Tibial nerve (tissue), 4 donors: ENCODE results near the gene APOA1. TPM values are rescaled to one million over a fixed set of nuclear protein-coding genes. Genes with fewer than 3 reads are reported as not detected.

Source experiments
- DNase-seq, 2 donors: peaks; one replicate each; pipeline ENCODE4 v3.0.0-alpha.2; 2019; ENCODE audit warnings: low spot score in 2 of 2
- H3K27ac ChIP-seq, 4 donors: fragments of 200-600 bp; sonication (generic) in 3 of 4; one replicate each; pipeline ENCODE4 v1.5.1; 2017 to 2019; ENCODE audit warnings: mild to moderate bottlenecking in 1 of 4
- H3K27me3 ChIP-seq, 2 donors: fragments of 200-600 bp; sonication (generic) in 1 of 2; one replicate each; pipeline versions ENCODE4 v1.5.1 to v1.6.0; 2017 to 2019
- H3K36me3 ChIP-seq, 3 donors: fragments of 200-600 bp; sonication (generic); one replicate each; pipeline ENCODE4 v1.5.1; 2018 to 2019
- H3K4me1 ChIP-seq, 4 donors: fragments of 200-600 bp; sonication (generic) in 3 of 4; one replicate each; pipeline ENCODE4 v1.5.1; 2017 to 2019
- H3K4me3 ChIP-seq, 4 donors: fragments of 200-600 bp; sonication (generic) in 3 of 4; one replicate each; pipeline ENCODE4 v1.5.1; 2017 to 2019; ENCODE audit warnings: mild to moderate bottlenecking in 1 of 4, moderate library complexity in 1 of 4
- H3K9me3 ChIP-seq, 4 donors: fragments of 200-600 bp; sonication (generic) in 3 of 4; one replicate each; pipeline ENCODE4 v1.5.1; 2017 to 2019
- EP300 ChIP-seq, 2 donors: sonication (generic); formaldehyde crosslinking; IDR thresholded peaks; one replicate each; pipeline ENCODE4 v1.6.1; 2017; ENCODE audit warnings: antibody characterized with exemption in 2 of 2, mild to moderate bottlenecking in 1 of 2
- POLR2A ChIP-seq, 2 donors: fragments of 450-650 bp; IDR thresholded peaks; one replicate each; pipeline ENCODE4 v1.6.1; 2017; ENCODE audit warnings: antibody characterized with exemption in 2 of 2, mild to moderate bottlenecking in 2 of 2, moderate library complexity in 2 of 2
- WGBS, 2 donors: methylation state at CpG; one replicate each; pipeline ENCODE4 v1.1.5; 2018; 5-methylcytosine and 5-hydroxymethylcytosine counted together
- total RNA-seq, 4 donors: library from RNA; depleted of rRNA; stranded (reverse); fragments of >200 nt; gene quantifications; one replicate each; pipeline ENCODE4 v1.1.0, GENCODE V29; 2016
- TF ChIP-seq, protein P1 (sequence below), 5 experiments: fragments of 200-600 bp in 3 of 5; fragments of 450-650 bp in 2 of 5; sonication (generic) in 3 of 5; IDR thresholded peaks; one replicate each; pipeline ENCODE4 v1.5.1; 2016 to 2019; ENCODE audit warnings: antibody characterized with exemption in 5 of 5, mild to moderate bottlenecking in 3 of 5, moderate library complexity in 2 of 5

APOA1 gene
- total RNA-seq, 4 donors from 2014 or later = 4.1 to 8.4 (median 6.5) TPM

GRCh38 chr11:116832350-116833290 is 4.8 kb downstream of the APOA1 start:
- no peaks in the 10 kb centered on the region for H3K9me3 ChIP-seq
- 78 to 82% methylated on average over 12 to 13 of the region's 13 CpGs for WGBS, 2 donors
- H3K27ac ChIP-seq = no peak overlapping the region
- no peak for DNase-seq
- TF ChIP-seq POLR2A (IDR thresholded peaks at IDR 0.05) (no peak), EP300 (IDR thresholded peaks at IDR 0.05) (no peak)
- TF ChIP-seq, protein P1, sequence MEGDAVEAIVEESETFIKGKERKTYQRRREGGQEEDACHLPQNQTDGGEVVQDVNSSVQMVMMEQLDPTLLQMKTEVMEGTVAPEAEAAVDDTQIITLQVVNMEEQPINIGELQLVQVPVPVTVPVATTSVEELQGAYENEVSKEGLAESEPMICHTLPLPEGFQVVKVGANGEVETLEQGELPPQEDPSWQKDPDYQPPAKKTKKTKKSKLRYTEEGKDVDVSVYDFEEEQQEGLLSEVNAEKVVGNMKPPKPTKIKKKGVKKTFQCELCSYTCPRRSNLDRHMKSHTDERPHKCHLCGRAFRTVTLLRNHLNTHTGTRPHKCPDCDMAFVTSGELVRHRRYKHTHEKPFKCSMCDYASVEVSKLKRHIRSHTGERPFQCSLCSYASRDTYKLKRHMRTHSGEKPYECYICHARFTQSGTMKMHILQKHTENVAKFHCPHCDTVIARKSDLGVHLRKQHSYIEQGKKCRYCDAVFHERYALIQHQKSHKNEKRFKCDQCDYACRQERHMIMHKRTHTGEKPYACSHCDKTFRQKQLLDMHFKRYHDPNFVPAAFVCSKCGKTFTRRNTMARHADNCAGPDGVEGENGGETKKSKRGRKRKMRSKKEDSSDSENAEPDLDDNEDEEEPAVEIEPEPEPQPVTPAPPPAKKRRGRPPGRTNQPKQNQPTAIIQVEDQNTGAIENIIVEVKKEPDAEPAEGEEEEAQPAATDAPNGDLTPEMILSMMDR (IDR thresholded peaks at IDR 0.05) = no peak
- no peaks in the 10 kb centered on the region for H3K36me3 ChIP-seq
- H3K4me1 ChIP-seq = peaks cover 0 to 28% (median 14%) of the 10 kb centered on the region in 4 donors
- no peaks in the 10 kb centered on the region for H3K27me3 ChIP-seq
- H3K4me3 ChIP-seq = no peak overlapping the region

DNA sequence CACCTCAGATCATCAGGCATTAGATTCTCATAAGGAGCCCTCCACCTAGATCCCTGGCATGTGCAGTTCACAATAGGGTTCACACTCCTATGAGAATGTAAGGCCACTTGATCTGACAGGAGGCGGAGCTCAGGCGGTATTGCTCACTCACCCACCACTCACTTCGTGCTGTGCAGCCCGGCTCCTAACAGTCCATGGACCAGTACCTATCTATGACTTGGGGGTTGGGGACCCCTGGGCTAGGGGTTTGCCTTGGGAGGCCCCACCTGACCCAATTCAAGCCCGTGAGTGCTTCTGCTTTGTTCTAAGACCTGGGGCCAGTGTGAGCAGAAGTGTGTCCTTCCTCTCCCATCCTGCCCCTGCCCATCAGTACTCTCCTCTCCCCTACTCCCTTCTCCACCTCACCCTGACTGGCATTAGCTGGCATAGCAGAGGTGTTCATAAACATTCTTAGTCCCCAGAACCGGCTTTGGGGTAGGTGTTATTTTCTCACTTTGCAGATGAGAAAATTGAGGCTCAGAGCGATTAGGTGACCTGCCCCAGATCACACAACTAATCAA is 5.6 kb downstream of the APOA1 start:
- Histone ChIP-seq H3K4me3 (no peak overlapping the region), H3K27me3 (no peaks in the 10 kb centered on the region), H3K9me3 (no peaks in the 10 kb centered on the region), H3K36me3 (no peaks in the 10 kb centered on the region), H3K27ac (no peak overlapping the region), H3K4me1 (peaks cover 0 to 20% (median 13%) of the 10 kb centered on the region in 4 donors)
- no peak for TF ChIP-seq EP300 (IDR thresholded peaks at IDR 0.05)
- TF ChIP-seq POLR2A (IDR thresholded peaks at IDR 0.05) = no peak
- TF ChIP-seq, protein P1 (IDR thresholded peaks at IDR 0.05) = no peak
- WGBS, 2 donors = 94 to 97% methylated on average over 7 of the region's 7 CpGs
- no peak for DNase-seq

GRCh38 chr11:116830184-116830912 is 7.1 kb downstream of the APOA1 start:
- WGBS, 2 donors = 91 to 95% methylated on average over 14 to 16 of the region's 17 CpGs
- Histone ChIP-seq H3K27me3 (no peaks in the 10 kb centered on the region), H3K36me3 (no peaks in the 10 kb centered on the region), H3K4me1 (peaks cover 0 to 8% (median 5%) of the 10 kb centered on the region in 4 donors), H3K9me3 (no peaks in the 10 kb centered on the region), H3K27ac (peak overlapping the region in 1 of 4 donors; percentile 26), H3K4me3 (no peak overlapping the region)
- no peak for DNase-seq
- TF ChIP-seq EP300 (IDR thresholded peaks at IDR 0.05) (no peak), POLR2A (IDR thresholded peaks at IDR 0.05) (no peak)
- TF ChIP-seq, protein P1 (IDR thresholded peaks at IDR 0.05) = no peak

DNA sequence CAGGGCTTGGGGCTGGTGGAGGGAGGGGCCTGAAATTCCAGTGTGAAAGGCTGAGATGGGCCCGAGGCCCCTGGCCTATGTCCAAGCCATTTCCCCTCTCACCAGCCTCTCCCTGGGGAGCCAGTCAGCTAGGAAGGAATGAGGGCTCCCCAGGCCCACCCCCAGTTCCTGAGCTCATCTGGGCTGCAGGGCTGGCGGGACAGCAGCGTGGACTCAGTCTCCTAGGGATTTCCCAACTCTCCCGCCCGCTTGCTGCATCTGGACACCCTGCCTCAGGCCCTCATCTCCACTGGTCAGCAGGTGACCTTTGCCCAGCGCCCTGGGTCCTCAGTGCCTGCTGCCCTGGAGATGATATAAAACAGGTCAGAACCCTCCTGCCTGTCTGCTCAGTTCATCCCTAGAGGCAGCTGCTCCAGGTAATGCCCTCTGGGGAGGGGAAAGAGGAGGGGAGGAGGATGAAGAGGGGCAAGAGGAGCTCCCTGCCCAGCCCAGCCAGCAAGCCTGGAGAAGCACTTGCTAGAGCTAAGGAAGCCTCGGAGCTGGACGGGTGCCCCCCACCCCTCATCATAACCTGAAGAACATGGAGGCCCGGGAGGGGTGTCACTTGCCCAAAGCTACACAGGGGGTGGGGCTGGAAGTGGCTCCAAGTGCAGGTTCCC is 7.8 kb downstream of the APOA1 start, which contains the start of gene APOC3:
APOC3 (plus strand) TSS at position 383 of the 659 bp plus-strand sequence. CDS start 676 bp downstream, outside the sequence.
- Histone ChIP-seq H3K36me3 (no peaks in the 10 kb centered on the region), H3K4me3 (no peak within 1 kb of the TSS), H3K27ac (peak within 1 kb of the TSS in 1 of 4 donors; percentile 26), H3K27me3 (no peaks in the 10 kb centered on the region), H3K9me3 (no peaks in the 10 kb centered on the region), H3K4me1 (peaks cover 0 to under 1% (median 0%) of the 10 kb centered on the region in 4 donors)
- TF ChIP-seq, protein P1 (IDR thresholded peaks at IDR 0.05) = no peak
- TF ChIP-seq POLR2A (IDR thresholded peaks at IDR 0.05) (no peak), EP300 (IDR thresholded peaks at IDR 0.05) (no peak)
- DNase-seq = no peak
- 65 to 66% methylated on average over 9 of the region's 9 CpGs for WGBS, 2 donors
